ENCODE data around the gene RBBP8NL. TPM values are rescaled to one million over a fixed set of nuclear protein-coding genes. Genes with fewer than 3 reads are reported as not detected.

The RBBP8NL gene
- total RNA-seq, 2 donors from 2014 or later = not detected

DNA sequence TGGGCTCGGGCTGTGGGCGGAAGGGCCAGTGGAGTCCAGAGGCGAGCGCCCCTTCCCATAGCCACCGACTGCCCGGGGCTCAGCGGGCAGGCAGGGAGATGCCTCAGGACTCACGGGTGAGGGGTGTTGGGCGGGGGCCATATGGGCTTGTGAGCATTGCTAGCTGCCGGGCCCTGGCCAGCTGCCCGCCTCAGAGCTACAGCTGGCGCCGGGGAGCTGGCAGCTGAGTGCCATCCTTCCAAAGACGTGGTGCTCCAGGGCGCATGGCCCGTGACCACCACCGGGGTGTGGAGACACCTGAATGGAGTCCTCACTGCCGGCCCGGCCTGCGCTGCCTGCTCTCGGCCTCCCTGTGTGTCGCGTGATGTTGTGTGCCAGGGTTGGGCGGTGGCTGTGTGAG, 10.6 kb upstream of the RBBP8NL start:
- Histone ChIP-seq H3K36me3 (no peaks in the 10 kb centered on the region), H3K27ac (no peak overlapping the region), H3K4me3 (no peak overlapping the region), H3K9me3 (no peaks in the 10 kb centered on the region), H3K27me3 (no peaks in the 10 kb centered on the region), H3K4me1 (peaks cover 0 to 22% of the 10 kb centered on the region in 2 donors)
- no peak for DNase-seq (ENCODE audit: low spot score)
- TF ChIP-seq, protein P1, sequence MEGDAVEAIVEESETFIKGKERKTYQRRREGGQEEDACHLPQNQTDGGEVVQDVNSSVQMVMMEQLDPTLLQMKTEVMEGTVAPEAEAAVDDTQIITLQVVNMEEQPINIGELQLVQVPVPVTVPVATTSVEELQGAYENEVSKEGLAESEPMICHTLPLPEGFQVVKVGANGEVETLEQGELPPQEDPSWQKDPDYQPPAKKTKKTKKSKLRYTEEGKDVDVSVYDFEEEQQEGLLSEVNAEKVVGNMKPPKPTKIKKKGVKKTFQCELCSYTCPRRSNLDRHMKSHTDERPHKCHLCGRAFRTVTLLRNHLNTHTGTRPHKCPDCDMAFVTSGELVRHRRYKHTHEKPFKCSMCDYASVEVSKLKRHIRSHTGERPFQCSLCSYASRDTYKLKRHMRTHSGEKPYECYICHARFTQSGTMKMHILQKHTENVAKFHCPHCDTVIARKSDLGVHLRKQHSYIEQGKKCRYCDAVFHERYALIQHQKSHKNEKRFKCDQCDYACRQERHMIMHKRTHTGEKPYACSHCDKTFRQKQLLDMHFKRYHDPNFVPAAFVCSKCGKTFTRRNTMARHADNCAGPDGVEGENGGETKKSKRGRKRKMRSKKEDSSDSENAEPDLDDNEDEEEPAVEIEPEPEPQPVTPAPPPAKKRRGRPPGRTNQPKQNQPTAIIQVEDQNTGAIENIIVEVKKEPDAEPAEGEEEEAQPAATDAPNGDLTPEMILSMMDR (IDR thresholded peaks at IDR 0.05) = no peak

DNA sequence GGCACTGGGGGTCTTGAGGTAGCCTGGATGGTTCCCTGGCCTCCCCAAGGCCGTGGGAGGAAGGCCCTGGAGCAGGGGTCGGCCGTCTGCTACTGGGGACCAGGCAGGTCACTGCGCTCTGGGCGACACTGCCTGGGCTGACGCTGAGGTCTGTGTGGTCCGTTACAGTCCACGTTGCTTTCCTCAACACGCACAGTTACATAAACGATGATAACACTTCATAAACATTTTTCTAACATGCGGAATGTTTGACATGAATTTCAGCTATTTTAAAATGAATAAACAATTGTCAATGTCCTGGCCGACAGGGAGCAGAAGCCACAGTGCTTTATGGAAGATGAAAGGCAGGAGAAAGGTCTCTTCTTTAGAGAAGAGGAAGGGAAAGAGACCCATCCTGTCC, 10.2 kb upstream of the RBBP8NL start:
- H3K4me3 ChIP-seq = no peak overlapping the region
- no peaks in the 10 kb centered on the region for H3K9me3 ChIP-seq
- TF ChIP-seq, protein P1 (IDR thresholded peaks at IDR 0.05) = no peak
- H3K4me1 ChIP-seq = peaks cover 0 to 22% of the 10 kb centered on the region in 2 donors
- no peaks in the 10 kb centered on the region for H3K36me3 ChIP-seq
- no peaks in the 10 kb centered on the region for H3K27me3 ChIP-seq
- no peak for DNase-seq (ENCODE audit: low spot score)
- H3K27ac ChIP-seq = no peak overlapping the region

DNA sequence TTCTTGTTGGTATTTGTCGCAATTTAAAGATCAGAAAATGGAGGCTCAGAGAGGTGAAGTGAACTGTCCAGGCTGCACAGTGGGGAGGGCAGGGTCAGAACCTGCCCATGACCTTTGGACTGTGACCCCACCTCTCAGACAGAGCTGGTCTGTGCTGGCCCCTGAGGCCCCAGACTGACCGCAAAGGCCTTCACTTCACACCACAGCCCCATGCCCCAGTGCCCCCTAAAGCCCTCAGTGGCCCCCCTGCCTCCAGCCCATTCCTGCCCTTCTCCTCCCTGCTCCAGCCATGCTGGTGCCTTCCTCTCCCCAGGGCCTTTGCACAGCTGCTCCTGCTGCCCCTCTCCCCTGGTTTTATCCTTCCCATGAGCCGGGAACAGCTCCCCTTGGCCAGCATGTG, 9.4 kb upstream of the RBBP8NL start:
- Histone ChIP-seq H3K9me3 (no peaks in the 10 kb centered on the region), H3K36me3 (no peaks in the 10 kb centered on the region), H3K27me3 (no peaks in the 10 kb centered on the region), H3K4me3 (no peak overlapping the region), H3K27ac (no peak overlapping the region), H3K4me1 (peaks cover 0 to 22% of the 10 kb centered on the region in 2 donors)
- TF ChIP-seq, protein P1 (IDR thresholded peaks at IDR 0.05) = no peak
- DNase-seq (ENCODE audit: low spot score) = no peak

DNA sequence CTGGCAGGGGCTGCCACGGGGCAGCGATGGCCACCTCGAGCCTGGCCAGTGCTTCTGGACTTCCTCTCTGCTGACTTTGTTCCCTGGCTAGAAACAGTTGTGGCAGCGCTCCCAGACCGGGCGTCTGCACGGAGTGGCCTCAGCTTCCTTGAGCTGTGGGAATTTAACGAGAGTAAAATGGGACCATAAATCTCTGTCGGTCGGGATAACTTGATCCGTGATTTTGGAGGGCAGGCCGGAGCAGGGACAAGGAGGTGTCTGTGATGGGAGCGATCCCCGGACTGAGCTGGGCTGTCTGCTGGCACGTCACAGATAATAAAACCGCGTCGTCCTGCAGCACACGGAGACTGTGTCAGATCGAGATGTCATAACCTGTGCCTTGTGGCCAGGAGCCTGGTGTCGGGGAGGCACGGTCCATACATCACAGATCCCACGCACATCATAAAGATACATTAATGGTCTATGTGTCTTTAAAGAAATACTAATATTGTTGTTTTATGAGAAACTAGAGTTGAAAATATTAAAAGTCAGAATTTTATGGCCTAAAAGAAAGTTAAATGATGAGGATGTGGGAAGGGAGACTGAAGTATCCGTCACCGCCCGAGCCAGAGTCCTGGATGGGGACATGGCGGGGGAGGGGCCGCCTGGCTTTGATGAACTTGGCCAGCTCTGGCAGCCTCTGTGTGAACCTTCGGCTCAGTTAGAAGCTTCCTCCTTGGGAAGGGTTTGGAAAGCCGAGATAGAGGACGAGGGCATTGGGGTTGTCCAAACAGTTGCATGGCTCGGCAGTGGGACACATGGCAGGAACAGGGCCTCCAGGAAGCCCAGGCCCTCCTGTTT, 6.5 kb upstream of the RBBP8NL start:
- Histone ChIP-seq H3K27ac (peak overlapping the region; percentile 12 to 35), H3K4me1 (peaks cover 0 to 22% of the 10 kb centered on the region in 2 donors), H3K9me3 (no peaks in the 10 kb centered on the region), H3K27me3 (no peaks in the 10 kb centered on the region), H3K36me3 (no peaks in the 10 kb centered on the region), H3K4me3 (no peak overlapping the region)
- peak; percentile 70 for DNase-seq (ENCODE audit: low spot score)
- TF ChIP-seq, protein P1 (IDR thresholded peaks at IDR 0.05) = no peak

DNA sequence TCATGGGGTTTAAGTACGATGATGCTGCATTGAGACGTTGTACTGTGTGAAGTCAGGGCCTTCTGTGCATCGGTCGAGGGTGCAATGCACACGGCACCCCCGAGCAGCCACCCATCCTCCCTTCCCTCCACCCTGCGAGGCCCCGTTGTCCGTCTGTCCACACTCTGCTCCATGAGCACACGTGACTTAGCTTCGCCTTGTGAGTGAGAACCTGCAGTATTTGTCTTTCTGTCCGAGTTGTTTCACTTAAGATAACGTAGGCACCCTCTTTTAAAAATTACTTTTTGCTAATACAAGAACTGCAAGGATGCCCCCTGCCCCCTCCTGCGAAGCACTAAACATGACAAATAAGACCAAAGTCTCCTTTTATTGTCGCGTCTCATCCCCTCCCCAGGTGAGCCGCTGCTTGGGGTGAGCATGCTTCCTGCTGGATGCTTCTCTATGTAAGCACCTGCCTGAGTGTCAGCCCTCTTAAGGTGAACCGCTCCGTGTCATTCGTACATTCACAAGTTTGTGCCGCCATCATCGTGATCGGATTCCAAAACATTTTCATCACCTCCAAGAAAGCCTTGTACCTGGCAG, 3.6 kb upstream of the RBBP8NL start:
- H3K9me3 ChIP-seq = no peaks in the 10 kb centered on the region
- no peaks in the 10 kb centered on the region for H3K36me3 ChIP-seq
- no peak overlapping the region for H3K27ac ChIP-seq
- TF ChIP-seq, protein P1 (IDR thresholded peaks at IDR 0.05) = no peak
- DNase-seq (ENCODE audit: low spot score) = no peak
- H3K4me1 ChIP-seq = peaks cover 0 to 22% of the 10 kb centered on the region in 2 donors
- H3K4me3 ChIP-seq = no peak overlapping the region
- no peaks in the 10 kb centered on the region for H3K27me3 ChIP-seq
